CD4-positive, alpha-beta T cell treated with Interleukin-15 for 1 hour (primary cell): ENCODE measurements around the gene MACROD2.

Experiments used
- DNase-seq: peaks from one replicate; pipeline ENCODE4 v3.0.0-alpha.2; 2020

Gene MACROD2

DNA sequence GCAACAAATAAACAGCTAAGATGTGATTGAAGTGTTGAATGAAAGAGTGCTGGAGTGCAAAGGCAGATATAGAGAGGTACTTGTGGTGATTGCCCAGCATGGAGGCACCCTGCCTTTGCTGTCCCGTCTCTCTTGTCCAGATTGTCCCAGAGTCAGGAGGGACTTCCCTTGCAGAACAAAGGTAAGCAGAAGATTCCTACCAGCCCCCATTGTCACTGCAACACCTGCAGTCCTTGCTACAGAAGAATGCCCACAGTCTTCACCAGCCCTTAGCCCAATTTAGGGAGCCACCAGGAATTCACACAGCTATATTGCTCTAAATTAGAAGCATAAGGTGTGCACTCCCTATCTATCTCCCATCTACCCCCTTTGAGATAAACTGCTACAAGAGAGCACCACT lies 2086.1 kb downstream of the MACROD2 start:
- no peak for DNase-seq

- DNase-seq: no peak
Observed at GRCh38 chr20:16082051-16082550, 2086.8 kb downstream of the MACROD2 start.

- no peak for DNase-seq
Observed at GRCh38 chr20:16083639-16084280, 2088.4 kb downstream of the MACROD2 start.

- no peak for DNase-seq
Observed at GRCh38 chr20:16095226-16095625, 2099.9 kb downstream of the MACROD2 start.

DNA sequence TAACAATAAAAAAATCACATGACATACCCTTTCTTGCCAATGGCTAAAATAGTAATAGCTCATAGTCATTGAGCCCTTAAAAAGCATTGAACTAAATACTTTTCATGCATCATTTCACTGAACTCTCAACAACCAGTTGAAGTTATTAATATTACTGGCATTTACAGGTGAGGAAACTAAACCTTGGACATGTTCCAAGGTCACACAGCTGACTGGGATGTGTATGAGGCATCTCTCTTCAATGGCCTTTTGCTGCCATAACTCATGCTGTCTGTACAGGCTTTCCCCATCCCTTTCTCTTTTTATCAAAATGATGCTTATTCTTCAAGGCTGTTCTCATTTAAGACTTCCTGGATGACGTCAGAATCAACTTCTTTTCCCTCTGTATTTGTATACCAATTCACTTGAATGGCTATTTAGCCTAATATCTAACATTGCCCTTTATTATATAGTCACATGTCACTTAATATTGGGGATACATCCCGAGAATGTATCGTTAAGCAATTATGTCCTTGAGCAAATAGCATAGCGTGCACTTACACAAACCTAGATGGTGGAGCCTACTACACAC lies 2101.5 kb downstream of the MACROD2 start:
- DNase-seq: no peak

DNA sequence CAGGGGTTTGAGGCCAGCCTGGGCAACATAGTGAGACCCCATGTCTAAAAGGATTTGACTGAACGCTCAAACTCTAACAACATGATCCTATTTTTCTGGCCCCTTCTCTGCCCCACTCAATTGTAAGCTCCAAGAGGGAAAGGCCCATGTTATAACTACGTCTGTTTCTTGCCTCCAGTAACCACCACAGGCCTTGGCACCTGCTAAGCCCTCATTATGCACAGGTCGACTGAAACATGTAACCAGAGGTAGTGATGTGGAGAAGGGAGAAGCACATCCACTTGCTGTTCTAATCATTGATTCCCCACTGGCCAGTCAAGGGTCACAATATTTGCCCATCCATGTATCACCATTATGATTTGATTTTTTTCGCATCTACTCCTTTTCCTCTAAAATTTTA lies 2102.5 kb downstream of the MACROD2 start:
- DNase-seq: no peak

GRCh38 chr20:16098890-16099639 lies 2103.7 kb downstream of the MACROD2 start:
- DNase-seq: no peak

DNA sequence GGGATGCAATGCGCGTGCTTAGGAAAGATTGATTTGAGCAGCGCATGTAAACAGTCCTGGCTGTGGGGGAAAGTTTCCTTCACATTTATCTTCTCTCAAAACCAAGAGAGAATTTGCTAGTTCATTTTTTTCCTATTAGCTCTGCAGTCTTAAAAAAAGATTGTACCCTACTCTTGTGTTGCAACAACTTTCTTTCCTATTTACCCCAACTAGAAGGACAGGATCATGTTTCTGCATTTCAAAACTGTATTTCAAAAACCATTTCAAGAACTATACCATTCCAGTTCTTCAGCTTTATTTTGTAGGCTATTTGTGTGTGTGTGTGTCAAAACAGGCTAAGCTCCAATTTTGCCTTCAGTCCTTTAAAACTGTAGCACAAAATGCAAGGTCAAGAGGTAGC lies 2104.8 kb downstream of the MACROD2 start:
- no peak for DNase-seq

GRCh38 chr20:16100767-16101166 lies 2105.5 kb downstream of the MACROD2 start:
- DNase-seq: no peak
